GM12878 (cell line): Measurements from ENCODE around the gene SLC23A2. TPM values are rescaled to one million over a fixed set of nuclear protein-coding genes. Genes with fewer than 3 reads are reported as not detected.

ENCODE experiments used
- ATAC-seq: fragments of 200-7000 bp; cut with Tn5 transposase; 3 replicates; pipeline ENCODE4 v1.9.1; 2020; ENCODE audit warnings: mild to moderate bottlenecking, moderate library complexity
- BruUV-seq: library from RNA; stranded (reverse); fragments of 400-500 nt; replicated peaks from 2 replicates; lab custom pipeline; 2021; lab: Mats Ljungman, UMichigan
- CTCF ChIA-PET: fragments of 300-600 bp; sonication (Branson Sonifier 250); formaldehyde crosslinking; extraction: SDS; loops from one replicate; lab custom pipeline; 2021; ENCODE audit warnings: inconsistent platforms; lab: Yijun Ruan, JAX
- POLR2A ChIA-PET: fragments of 350-600 bp; formaldehyde crosslinking; extraction: SDS; loops from one replicate; lab custom pipeline; 2021; ENCODE audit warnings: inconsistent platforms; lab: Charles Lee
- RAD21 ChIA-PET: fragments of 300-600 bp; sonication (Branson Sonifier 250); formaldehyde crosslinking; loops from one replicate; lab custom pipeline; 2023; ENCODE audit warnings: antibody characterized with exemption; ENCODE audit not compliant: unreplicated experiment; lab: Charles Lee
- SMC1A ChIA-PET: fragments of 300-600 bp; sonication (Branson Sonifier 250); formaldehyde crosslinking; loops from one replicate; lab custom pipeline; 2023; ENCODE audit not compliant: unreplicated experiment, uncharacterized antibody; lab: Charles Lee
- DNase-seq: peaks from one replicate; pipeline ENCODE4 v3.0.0-alpha.2; 2011; ENCODE audit warnings: low read depth, low spot score
- FAIRE-seq: peaks from 3 replicates; lab custom pipeline; 2011; peaks lifted over from hg19 to GRCh38; lab: Jason Lieb, UNC
- H2AFZ ChIP-seq: 2 replicates; pipeline ENCODE4 v1.6.0; 2011; ENCODE audit warnings: low read depth, low read length, control low read depth; ENCODE audit not compliant: control insufficient read depth
- H3K27ac ChIP-seq: 2 replicates; pipeline ENCODE4 v1.5.1; 2011; ENCODE audit warnings: control low read depth; ENCODE audit not compliant: control insufficient read depth, insufficient read depth
- H3K27me3 ChIP-seq, 2 experiments: replicated peaks in 1 of 2; 2 replicates each; pipeline versions ENCODE4 v1.6.0 to v1.6.1; 2011; ENCODE audit warnings: low read length in 1 of 2; ENCODE audit not compliant: control insufficient read depth in 2 of 2, insufficient read depth in 2 of 2
- H3K36me3 ChIP-seq, 2 experiments: 2 replicates each; pipeline ENCODE4 v1.5.1; 2011; ENCODE audit warnings: low read length in 1 of 2; ENCODE audit not compliant: control insufficient read depth in 2 of 2, insufficient read depth in 2 of 2
- H3K4me1 ChIP-seq: 2 replicates; pipeline ENCODE4 v1.6.1; 2011; ENCODE audit warnings: mild to moderate bottlenecking, low read length, moderate library complexity, mixed read lengths; ENCODE audit not compliant: control insufficient read depth, insufficient read depth
- H3K4me2 ChIP-seq: 2 replicates; pipeline ENCODE4 v1.6.0; 2011; ENCODE audit warnings: control low read depth; ENCODE audit not compliant: control insufficient read depth, insufficient read depth
- H3K4me3 ChIP-seq: fragments of 200-600 bp; sonication (generic); 2 replicates; pipeline ENCODE4 v1.5.1; 2016
- H3K79me2 ChIP-seq: 2 replicates; pipeline ENCODE4 v1.6.0; 2011; ENCODE audit warnings: low read length; ENCODE audit not compliant: control insufficient read depth, insufficient read depth
- H3K9ac ChIP-seq: 2 replicates; pipeline ENCODE4 v1.8.0; 2011; ENCODE audit warnings: low read length, control low read depth, mixed read lengths; ENCODE audit not compliant: control insufficient read depth, insufficient read depth
- H3K9me3 ChIP-seq: replicated peaks from 3 replicates; pipeline ENCODE4 v1.5.1; 2011; ENCODE audit warnings: mild to moderate bottlenecking, low read length; ENCODE audit not compliant: control insufficient read depth, insufficient read depth
- H4K20me1 ChIP-seq: 2 replicates; pipeline ENCODE4 v1.6.0; 2011; ENCODE audit not compliant: control insufficient read depth, insufficient read depth
- ATF3 ChIP-seq: IDR thresholded peaks from 2 replicates; pipeline ENCODE4 v1.6.1; 2011; ENCODE audit warnings: low read depth, mild to moderate bottlenecking, low read length, moderate library complexity, borderline replicate concordance; ENCODE audit errors: extremely low read depth
- CHD1 ChIP-seq: IDR thresholded peaks from 2 replicates; pipeline ENCODE4 v1.6.1; 2012; ENCODE audit warnings: low read depth, low read length, improper control_type of control experiment
- HDAC6 ChIP-seq: fragments of 200-600 bp; sonication (generic); IDR thresholded peaks from one replicate; pipeline ENCODE4 v1.8.0; 2017; ENCODE audit warnings: antibody characterized with exemption; ENCODE audit not compliant: unreplicated experiment
- HSF1 ChIP-seq: fragments of 150-350 bp; IDR thresholded peaks from 2 replicates; pipeline ENCODE4 v1.6.1; 2014; ENCODE audit warnings: mild to moderate bottlenecking, low read depth, low read length
- NR2F1 ChIP-seq: fragments of 450-650 bp; conservative IDR thresholded peaks from 2 replicates; pipeline ENCODE4 v1.6.1; 2017; ENCODE audit warnings: mild to moderate bottlenecking
- STAT1 ChIP-seq: fragments of 450-650 bp; conservative IDR thresholded peaks from 2 replicates; pipeline ENCODE4 v1.6.1; 2014; ENCODE audit warnings: antibody characterized with exemption, mild to moderate bottlenecking
- ZBED1 ChIP-seq: IDR thresholded peaks from 2 replicates; pipeline ENCODE4 v1.6.1; 2016; ENCODE audit warnings: borderline replicate concordance
- ZNF207 ChIP-seq: fragments of 450-650 bp; IDR thresholded peaks from 2 replicates; pipeline ENCODE4 v1.6.1; 2014; ENCODE audit warnings: antibody characterized with exemption, mild to moderate bottlenecking, borderline replicate concordance
- ZNF274 ChIP-seq: IDR thresholded peaks from one replicate; pipeline ENCODE4 v1.8.0; 2011; ENCODE audit not compliant: insufficient read length, insufficient read depth
- WGBS: methylation state at CpG from one replicate; pipeline ENCODE4 v1.1.6; 2016; ENCODE audit warnings: low lambda C conversion rate; ENCODE audit not compliant: insufficient replicate concordance, insufficient coverage; ENCODE audit errors: missing lambda C conversion rate; 5-methylcytosine and 5-hydroxymethylcytosine counted together
- in situ Hi-C: fragments of 300-500 bp; cut with MboI; formaldehyde crosslinking; loops from 9 replicates; pipeline ENCODE4 v1.14.3; 2018; ENCODE audit warnings: mixed read lengths
- intact Hi-C: fragments of 100-400 bp; cut with micrococcal nuclease; formaldehyde crosslinking; loops from one replicate; pipeline ENCODE4 v1.14.2; 2022; ENCODE audit not compliant: unreplicated experiment
- polyA plus RNA-seq, 11 experiments: library from polyadenylated mRNA; depleted of rRNA in 4 of 11; unstranded in 6 of 11; stranded (reverse) in 5 of 11; fragments of >200 nt; fragmentation: Nextera tagmentation in 4 of 11; fragmentation: Illumina TruSeq in 1 of 11; extraction: Ambion mirVana in 4 of 11; extraction: Trizol in 1 of 11; gene quantifications; 1 replicate in 1 of 11; 2 replicates in 10 of 11; pipeline versions ENCODE4 v1.2.1 to v1.2.3, GENCODE V29; 2011 to 2016; ENCODE audit warnings: inconsistent platforms in 2 of 11, missing spikeins in 2 of 11, low read depth in 1 of 11
- total RNA-seq, 4 experiments: library from RNA; depleted of rRNA in 3 of 4; stranded (reverse); fragments of >200 nt in 3 of 4; fragmentation: Illumina TruSeq in 1 of 4; extraction: Trizol in 1 of 4; gene quantifications; 2 replicates each; pipeline versions ENCODE4 v1.2.1 to v1.2.3, GENCODE V29; 2013 to 2021
- TF ChIP-seq, protein P1 (sequence below): fragments of 450-650 bp; formaldehyde crosslinking; IDR thresholded peaks from 2 replicates; pipeline ENCODE4 v1.4.0; 2020; ENCODE audit warnings: mild to moderate bottlenecking, moderate library complexity
- TF ChIP-seq, protein P2 (sequence below): fragments of 450-650 bp; formaldehyde crosslinking; IDR thresholded peaks from 2 replicates; pipeline ENCODE4 v1.4.0; 2022; ENCODE audit warnings: mild to moderate bottlenecking, moderate library complexity

SLC23A2 gene
- total and polyA plus RNA-seq, 10 of the 15 experiments (the other 5 are each of a cell fraction or from before 2014, with no cell fraction given): 4.4 to 56.1 (median 35.5) TPM

DNA sequence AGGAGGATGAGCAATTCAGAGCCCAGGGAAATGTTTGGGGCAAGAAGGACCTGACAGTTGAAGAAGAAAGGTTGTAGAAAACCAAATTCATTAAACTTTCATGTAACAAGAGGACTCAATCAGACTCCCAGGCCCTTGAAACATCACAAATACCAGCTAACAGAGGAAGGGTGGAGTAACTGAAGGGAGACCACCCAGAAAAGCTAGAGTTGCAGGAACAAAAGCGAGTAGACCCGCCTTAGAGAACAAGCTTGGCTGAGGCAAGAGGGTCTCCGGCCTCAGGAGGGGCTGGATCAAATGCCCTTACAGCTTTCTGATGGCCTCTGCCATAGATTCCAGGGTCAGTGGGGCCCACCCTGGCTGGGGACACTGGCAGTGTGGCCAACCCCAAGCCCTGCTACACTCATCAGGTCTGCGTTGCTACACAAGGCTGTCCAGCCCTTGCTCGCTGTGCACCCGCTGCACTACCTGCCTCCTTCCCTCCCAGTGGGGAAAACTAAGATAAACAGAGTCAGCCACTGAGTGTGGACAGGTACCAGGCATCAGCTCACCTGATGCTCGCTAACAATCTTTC is 110.0 kb downstream of the SLC23A2 start:
- in situ Hi-C loops: no loop called here
- Histone ChIP-seq H3K27me3 (no peaks in the 10 kb centered on the region), H3K36me3 (peaks cover 0 to 24% of the 10 kb centered on the region in 2 experiments; a peak in 3 of 4 replicates), H3K4me2 (no peak overlapping the region), H2AFZ (no peak overlapping the region), H3K9me3 (no peaks in the 10 kb centered on the region), H3K9ac (no peak overlapping the region), H4K20me1 (no peaks in the 10 kb centered on the region; the same call in 1 of the 2 replicates), H3K79me2 (no peaks in the 10 kb centered on the region), H3K4me3 (no peak overlapping the region), H3K4me1 (peaks cover 10% of the 10 kb centered on the region), H3K27ac (no peak overlapping the region)
- no TSS peak for BruUV-seq
- ChIA-PET POLR2A (no interaction called here), SMC1A (interaction anchor here (0.6 kb wide), 2 partner anchors 39 to 1335 kb away, joined by 3 read pairs; no protein-coding TSS in a partner anchor), CTCF (interaction anchor here (1.2 kb wide), 1 partner anchor 11 kb away, joined by 3 read pairs; no protein-coding TSS in a partner anchor), RAD21 (interaction anchor here (1.0 kb wide), 1 partner anchor 210 kb away, joined by 3 read pairs; no protein-coding TSS in a partner anchor)
- intact Hi-C loops: no loop called here
- 95% methylated on average over 7 of the region's 7 CpGs for WGBS
- DNase-seq (no peak), FAIRE-seq (no peak), ATAC-seq (no peak)
- TF ChIP-seq NR2F1: no peak
- no peak for TF ChIP-seq ATF3
- no peak for TF ChIP-seq HDAC6
- no peak for TF ChIP-seq ZBED1
- TF ChIP-seq ZNF274: no peak
- TF ChIP-seq HSF1: no peak
- TF ChIP-seq, protein P1, sequence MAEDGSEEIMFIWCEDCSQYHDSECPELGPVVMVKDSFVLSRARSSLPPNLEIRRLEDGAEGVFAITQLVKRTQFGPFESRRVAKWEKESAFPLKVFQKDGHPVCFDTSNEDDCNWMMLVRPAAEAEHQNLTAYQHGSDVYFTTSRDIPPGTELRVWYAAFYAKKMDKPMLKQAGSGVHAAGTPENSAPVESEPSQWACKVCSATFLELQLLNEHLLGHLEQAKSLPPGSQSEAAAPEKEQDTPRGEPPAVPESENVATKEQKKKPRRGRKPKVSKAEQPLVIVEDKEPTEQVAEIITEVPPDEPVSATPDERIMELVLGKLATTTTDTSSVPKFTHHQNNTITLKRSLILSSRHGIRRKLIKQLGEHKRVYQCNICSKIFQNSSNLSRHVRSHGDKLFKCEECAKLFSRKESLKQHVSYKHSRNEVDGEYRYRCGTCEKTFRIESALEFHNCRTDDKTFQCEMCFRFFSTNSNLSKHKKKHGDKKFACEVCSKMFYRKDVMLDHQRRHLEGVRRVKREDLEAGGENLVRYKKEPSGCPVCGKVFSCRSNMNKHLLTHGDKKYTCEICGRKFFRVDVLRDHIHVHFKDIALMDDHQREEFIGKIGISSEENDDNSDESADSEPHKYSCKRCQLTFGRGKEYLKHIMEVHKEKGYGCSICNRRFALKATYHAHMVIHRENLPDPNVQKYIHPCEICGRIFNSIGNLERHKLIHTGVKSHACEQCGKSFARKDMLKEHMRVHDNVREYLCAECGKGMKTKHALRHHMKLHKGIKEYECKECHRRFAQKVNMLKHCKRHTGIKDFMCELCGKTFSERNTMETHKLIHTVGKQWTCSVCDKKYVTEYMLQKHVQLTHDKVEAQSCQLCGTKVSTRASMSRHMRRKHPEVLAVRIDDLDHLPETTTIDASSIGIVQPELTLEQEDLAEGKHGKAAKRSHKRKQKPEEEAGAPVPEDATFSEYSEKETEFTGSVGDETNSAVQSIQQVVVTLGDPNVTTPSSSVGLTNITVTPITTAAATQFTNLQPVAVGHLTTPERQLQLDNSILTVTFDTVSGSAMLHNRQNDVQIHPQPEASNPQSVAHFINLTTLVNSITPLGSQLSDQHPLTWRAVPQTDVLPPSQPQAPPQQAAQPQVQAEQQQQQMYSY: no peak
- TF ChIP-seq, protein P2, sequence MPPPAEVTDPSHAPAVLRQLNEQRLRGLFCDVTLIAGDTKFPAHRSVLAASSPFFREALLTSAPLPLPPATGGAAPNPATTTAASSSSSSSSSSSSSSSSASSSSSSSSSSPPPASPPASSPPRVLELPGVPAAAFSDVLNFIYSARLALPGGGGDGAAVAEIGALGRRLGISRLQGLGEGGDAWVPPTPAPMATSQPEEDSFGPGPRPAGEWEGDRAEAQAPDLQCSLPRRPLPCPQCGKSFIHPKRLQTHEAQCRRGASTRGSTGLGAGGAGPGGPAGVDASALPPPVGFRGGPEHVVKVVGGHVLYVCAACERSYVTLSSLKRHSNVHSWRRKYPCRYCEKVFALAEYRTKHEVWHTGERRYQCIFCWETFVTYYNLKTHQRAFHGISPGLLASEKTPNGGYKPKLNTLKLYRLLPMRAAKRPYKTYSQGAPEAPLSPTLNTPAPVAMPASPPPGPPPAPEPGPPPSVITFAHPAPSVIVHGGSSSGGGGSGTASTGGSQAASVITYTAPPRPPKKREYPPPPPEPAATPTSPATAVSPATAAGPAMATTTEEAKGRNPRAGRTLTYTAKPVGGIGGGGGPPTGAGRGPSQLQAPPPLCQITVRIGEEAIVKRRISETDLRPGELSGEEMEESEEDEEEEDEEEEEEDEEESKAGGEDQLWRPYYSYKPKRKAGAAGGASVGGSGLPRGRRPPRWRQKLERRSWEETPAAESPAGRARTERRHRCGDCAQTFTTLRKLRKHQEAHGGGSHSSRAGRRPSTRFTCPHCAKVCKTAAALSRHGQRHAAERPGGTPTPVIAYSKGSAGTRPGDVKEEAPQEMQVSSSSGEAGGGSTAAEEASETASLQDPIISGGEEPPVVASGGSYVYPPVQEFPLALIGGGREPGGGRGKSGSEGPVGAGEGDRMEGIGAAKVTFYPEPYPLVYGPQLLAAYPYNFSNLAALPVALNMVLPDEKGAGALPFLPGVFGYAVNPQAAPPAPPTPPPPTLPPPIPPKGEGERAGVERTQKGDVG (CRISPR knock-in tag): no peak
- TF ChIP-seq CHD1: no peak
- no peak for TF ChIP-seq STAT1
- no peak for TF ChIP-seq ZNF207
